Thyroid gland (tissue), 4 donors: Measurements from ENCODE around the gene YPEL2. TPM values are rescaled to one million over a fixed set of nuclear protein-coding genes. Genes with fewer than 3 reads are reported as not detected.

Experiments used
- DNase-seq, 2 donors: peaks; one replicate each; pipeline ENCODE4 v3.0.0-alpha.2; 2019
- H3K27ac ChIP-seq, 3 donors: fragments of 200-600 bp; sonication (generic); 1 replicate in 2 of 3; 2 replicates in 1 of 3; pipeline ENCODE4 v1.5.1; 2016 to 2019; ENCODE audit warnings: mild to moderate bottlenecking in 1 of 3, moderate library complexity in 1 of 3
- H3K27me3 ChIP-seq: fragments of 200-600 bp; sonication (generic); one replicate; pipeline ENCODE4 v1.5.1; 2019
- H3K36me3 ChIP-seq, 2 donors: fragments of 200-600 bp; sonication (generic); one replicate each; pipeline ENCODE4 v1.5.1; 2016 to 2019
- H3K4me1 ChIP-seq, 2 donors: fragments of 200-600 bp; sonication (generic); one replicate each; pipeline ENCODE4 v1.5.1; 2017 to 2019
- H3K4me3 ChIP-seq, 3 donors: fragments of 200-600 bp; sonication (generic); replicated peaks in 1 of 3; 1 replicate in 2 of 3; 2 replicates in 1 of 3; pipeline ENCODE4 v1.5.1; 2016; ENCODE audit warnings: mild to moderate bottlenecking in 1 of 3
- H3K9me3 ChIP-seq: fragments of 200-600 bp; sonication (generic); one replicate; pipeline ENCODE4 v1.5.1; 2017
- CTCF ChIP-seq, 6 experiments: fragments of 200-600 bp in 3 of 6; fragments of 450-650 bp in 3 of 6; sonication (generic) in 3 of 6; IDR thresholded peaks; one replicate each; pipeline ENCODE4 v1.5.1; 2016 to 2019; ENCODE audit warnings: antibody characterized with exemption in 6 of 6, mild to moderate bottlenecking in 2 of 6, inconsistent platforms in 1 of 6, moderate library complexity in 1 of 6
- POLR2A ChIP-seq, 2 donors: fragments of 450-650 bp; IDR thresholded peaks; one replicate each; pipeline ENCODE4 v1.6.1; 2017; ENCODE audit warnings: antibody characterized with exemption in 2 of 2, mild to moderate bottlenecking in 2 of 2, moderate library complexity in 1 of 2
- WGBS, 2 donors: methylation state at CpG; one replicate each; pipeline ENCODE4 v1.1.5; 2017; 5-methylcytosine and 5-hydroxymethylcytosine counted together
- intact Hi-C: fragments of 100-400 bp; cut with DNase I; formaldehyde crosslinking; loops from one replicate; pipeline ENCODE4 v1.15.1; 2023
- total RNA-seq, 4 donors: library from RNA; depleted of rRNA; stranded (reverse); fragments of >200 nt; gene quantifications; one replicate each; pipeline ENCODE4 v1.2.3, GENCODE V29; 2016

The YPEL2 gene
- total RNA-seq, 4 donors from 2014 or later, result 29.5 to 67.2 (median 39.9) TPM

GRCh38 chr17:59416184-59416583, 84.7 kb downstream of the YPEL2 start:
- H3K4me3 ChIP-seq, result no peak overlapping the region
- H3K9me3 ChIP-seq, result no peaks in the 10 kb centered on the region
- no peak for DNase-seq
- H3K27ac ChIP-seq, result no peak overlapping the region
- peaks cover 10% of the 10 kb centered on the region in 2 donors for H3K4me1 ChIP-seq
- TF ChIP-seq CTCF (IDR thresholded peaks at IDR 0.05), result no peak
- TF ChIP-seq POLR2A (IDR thresholded peaks at IDR 0.05), result no peak
- WGBS, 2 donors, result 76 to 80% methylated on average over 4 of the region's 4 CpGs
- intact Hi-C loops, result no loop called here
- H3K27me3 ChIP-seq, result no peaks in the 10 kb centered on the region
- no peaks in the 10 kb centered on the region for H3K36me3 ChIP-seq

- WGBS, 2 donors, result 94% methylated on average over 12 of the region's 12 CpGs
- Histone ChIP-seq H3K27ac (no peak overlapping the region), H3K4me3 (no peak overlapping the region), H3K27me3 (no peaks in the 10 kb centered on the region), H3K9me3 (no peaks in the 10 kb centered on the region), H3K36me3 (no peaks in the 10 kb centered on the region), H3K4me1 (peaks cover 16 to 18% of the 10 kb centered on the region in 2 donors)
- DNase-seq, result no peak
- intact Hi-C loops, result no loop called here
- TF ChIP-seq POLR2A (IDR thresholded peaks at IDR 0.05) (no peak), CTCF (IDR thresholded peaks at IDR 0.05) (no peak)
These were observed 86.0 kb downstream of the YPEL2 start for GRCh38 chr17:59417452-59417851.

- H3K27me3 ChIP-seq, result no peaks in the 10 kb centered on the region
- no peaks in the 10 kb centered on the region for H3K36me3 ChIP-seq
- peaks cover 29 to 31% of the 10 kb centered on the region in 2 donors for H3K4me1 ChIP-seq
- H3K27ac ChIP-seq, result no peak overlapping the region
- WGBS, 2 donors, result 57% methylated on average over 4 of the region's 4 CpGs
- DNase-seq, result no peak
- no peak for TF ChIP-seq POLR2A (IDR thresholded peaks at IDR 0.05)
- no peak for TF ChIP-seq CTCF (IDR thresholded peaks at IDR 0.05)
- H3K4me3 ChIP-seq, result no peak overlapping the region
- intact Hi-C loops, result no loop called here
- no peaks in the 10 kb centered on the region for H3K9me3 ChIP-seq
These were observed 87.3 kb downstream of the YPEL2 start for GRCh38 chr17:59418732-59419166.

GRCh38 chr17:59420901-59421300, 89.4 kb downstream of the YPEL2 start:
- Histone ChIP-seq H3K36me3 (no peaks in the 10 kb centered on the region), H3K27ac (peak overlapping the region; percentile 33 to 36 (median 33)), H3K4me3 (no peak overlapping the region), H3K9me3 (no peaks in the 10 kb centered on the region), H3K27me3 (no peaks in the 10 kb centered on the region), H3K4me1 (peaks cover 40 to 50% of the 10 kb centered on the region in 2 donors)
- TF ChIP-seq POLR2A (IDR thresholded peaks at IDR 0.05) (no peak), CTCF (IDR thresholded peaks at IDR 0.05) (no peak)
- DNase-seq, result peak; percentile 48 to 64
- intact Hi-C loops, result loop anchor here (5.0 kb wide), 1 partner anchor 89 kb away; the partner anchor contains the start of gene YPEL2
- 22 to 52% methylated on average over 3 of the region's 3 CpGs for WGBS, 2 donors

- H3K27ac ChIP-seq, result no peak overlapping the region
- 79 to 80% methylated on average over 6 of the region's 6 CpGs for WGBS, 2 donors
These were observed 90.3 kb downstream of the YPEL2 start for GRCh38 chr17:59421722-59422121.

More at GRCh38 chr17:59421722-59422121, 90.3 kb downstream of the YPEL2 start:
- TF ChIP-seq CTCF (IDR thresholded peaks at IDR 0.05) (no peak), POLR2A (IDR thresholded peaks at IDR 0.05) (no peak)
- H3K36me3 ChIP-seq, result no peaks in the 10 kb centered on the region
- H3K4me1 ChIP-seq, result peaks cover 42 to 58% of the 10 kb centered on the region in 2 donors
- H3K4me3 ChIP-seq, result no peak overlapping the region
- intact Hi-C loops, result loop anchor here (5.0 kb wide), 1 partner anchor 89 kb away; the partner anchor contains the start of gene YPEL2
- no peaks in the 10 kb centered on the region for H3K27me3 ChIP-seq
- H3K9me3 ChIP-seq, result no peaks in the 10 kb centered on the region
- no peak for DNase-seq
